OCI-LY3 (cell line): ENCODE results near the gene SGIP1.

Experiments used
- H2AFZ ChIP-seq: fragments of 200-600, 300-600 bp; shearing (Covaris generic); 2 replicates; pipeline ENCODE4 v1.6.0; 2014; ENCODE audit warnings: antibody characterized with exemption, low read depth, low read length
- H3K27ac ChIP-seq: fragments of 200-600, 300-600 bp; sonication (generic); 2 replicates; pipeline ENCODE4 v1.5.1; 2014; ENCODE audit warnings: mild to moderate bottlenecking, low read length, moderate library complexity, mixed read lengths
- H3K27me3 ChIP-seq: fragments of 200-600, 300-600 bp; sonication (generic); 2 replicates; pipeline ENCODE4 v1.6.1; 2014; ENCODE audit warnings: low read depth, low read length, mixed read lengths
- H3K36me3 ChIP-seq: fragments of 200-600, 300-600 bp; sonication (generic); replicated peaks from 2 replicates; pipeline ENCODE3; 2014; ENCODE audit warnings: low read depth, low read length, mixed read lengths
- H3K4me1 ChIP-seq: fragments of 300-600, 200-600 bp; sonication (generic); 2 replicates; pipeline ENCODE4 v1.6.1; 2014; ENCODE audit warnings: low read length, mixed read lengths
- H3K4me2 ChIP-seq: fragments of 200-600, 300-600 bp; sonication (generic); 2 replicates; pipeline ENCODE4 v1.6.1; 2014; ENCODE audit warnings: low read length, mixed read lengths
- H3K4me3 ChIP-seq: fragments of 300-600, 200-600 bp; sonication (generic); 2 replicates; pipeline ENCODE4 v1.5.1; 2014; ENCODE audit warnings: antibody characterized with exemption, mild to moderate bottlenecking, low read length, moderate library complexity
- H3K79me2 ChIP-seq: fragments of 300-600, 200-600 bp; shearing (Covaris generic); 2 replicates; pipeline ENCODE4 v1.6.1; 2014; ENCODE audit warnings: mild to moderate bottlenecking, low read length, mixed read lengths
- H3K9ac ChIP-seq: fragments of 300-600, 200-600 bp; shearing (Covaris generic); 2 replicates; pipeline ENCODE4 v1.6.0; 2014; ENCODE audit warnings: mild to moderate bottlenecking, low read length, moderate library complexity
- H3K9me3 ChIP-seq: fragments of 200-600, 300-600 bp; shearing (Covaris generic); 2 replicates; pipeline ENCODE4 v1.6.1; 2014; ENCODE audit warnings: low read length, mixed read lengths; ENCODE audit not compliant: insufficient read depth
- H4K20me1 ChIP-seq: fragments of 200-600, 300-600 bp; sonication (generic); 2 replicates; pipeline ENCODE4 v1.6.1; 2016; ENCODE audit warnings: low read length, mixed read lengths; ENCODE audit not compliant: insufficient read depth
- EZH2phosphoT487 ChIP-seq: fragments of 200-600 bp; shearing (Covaris generic); IDR thresholded peaks from 2 replicates; pipeline ENCODE4 v1.6.1; 2018; ENCODE audit warnings: antibody characterized with exemption, mixed run types, low read depth
- TF ChIP-seq, protein P1 (sequence below): fragments of 200-600, 300-600 bp; sonication (generic); IDR thresholded peaks from 2 replicates; pipeline ENCODE4 v1.5.1; 2014; ENCODE audit warnings: antibody characterized with exemption, low read length, low read depth

SGIP1 gene

DNA sequence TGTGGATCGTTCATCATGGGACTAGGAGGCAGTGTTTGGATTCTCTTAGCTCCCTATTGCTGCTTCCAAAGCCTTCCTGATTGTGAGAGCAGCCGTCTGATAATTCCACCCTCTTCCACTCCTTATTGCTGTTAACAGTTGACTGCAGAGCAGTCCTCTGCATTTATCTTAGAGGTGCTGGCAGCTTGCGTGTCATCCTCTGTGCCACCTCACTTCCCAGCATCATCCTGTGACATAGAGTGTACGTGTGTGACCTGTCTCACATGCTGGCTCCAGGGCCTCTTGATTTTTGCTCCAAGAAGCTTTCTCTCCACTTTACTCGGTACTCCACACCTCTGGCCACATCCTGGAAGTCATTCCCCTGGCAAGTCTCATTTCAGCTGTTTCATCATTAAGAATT, 165.3 kb downstream of the SGIP1 start:
- no peak for TF ChIP-seq EZH2phosphoT487
- TF ChIP-seq, protein P1, sequence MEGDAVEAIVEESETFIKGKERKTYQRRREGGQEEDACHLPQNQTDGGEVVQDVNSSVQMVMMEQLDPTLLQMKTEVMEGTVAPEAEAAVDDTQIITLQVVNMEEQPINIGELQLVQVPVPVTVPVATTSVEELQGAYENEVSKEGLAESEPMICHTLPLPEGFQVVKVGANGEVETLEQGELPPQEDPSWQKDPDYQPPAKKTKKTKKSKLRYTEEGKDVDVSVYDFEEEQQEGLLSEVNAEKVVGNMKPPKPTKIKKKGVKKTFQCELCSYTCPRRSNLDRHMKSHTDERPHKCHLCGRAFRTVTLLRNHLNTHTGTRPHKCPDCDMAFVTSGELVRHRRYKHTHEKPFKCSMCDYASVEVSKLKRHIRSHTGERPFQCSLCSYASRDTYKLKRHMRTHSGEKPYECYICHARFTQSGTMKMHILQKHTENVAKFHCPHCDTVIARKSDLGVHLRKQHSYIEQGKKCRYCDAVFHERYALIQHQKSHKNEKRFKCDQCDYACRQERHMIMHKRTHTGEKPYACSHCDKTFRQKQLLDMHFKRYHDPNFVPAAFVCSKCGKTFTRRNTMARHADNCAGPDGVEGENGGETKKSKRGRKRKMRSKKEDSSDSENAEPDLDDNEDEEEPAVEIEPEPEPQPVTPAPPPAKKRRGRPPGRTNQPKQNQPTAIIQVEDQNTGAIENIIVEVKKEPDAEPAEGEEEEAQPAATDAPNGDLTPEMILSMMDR: no peak
- no peak overlapping the region for H3K27ac ChIP-seq
- no peaks in the 10 kb centered on the region for H3K79me2 ChIP-seq
- no peak overlapping the region for H3K4me2 ChIP-seq
- no peaks in the 10 kb centered on the region for H3K36me3 ChIP-seq
- no peak overlapping the region for H3K9ac ChIP-seq
- H3K4me3 ChIP-seq: no peak overlapping the region
- H2AFZ ChIP-seq: no peak overlapping the region
- no peaks in the 10 kb centered on the region for H3K9me3 ChIP-seq
- no peaks in the 10 kb centered on the region for H3K27me3 ChIP-seq
- peaks cover 6% of the 10 kb centered on the region for H3K4me1 ChIP-seq
- no peaks in the 10 kb centered on the region for H4K20me1 ChIP-seq

DNA sequence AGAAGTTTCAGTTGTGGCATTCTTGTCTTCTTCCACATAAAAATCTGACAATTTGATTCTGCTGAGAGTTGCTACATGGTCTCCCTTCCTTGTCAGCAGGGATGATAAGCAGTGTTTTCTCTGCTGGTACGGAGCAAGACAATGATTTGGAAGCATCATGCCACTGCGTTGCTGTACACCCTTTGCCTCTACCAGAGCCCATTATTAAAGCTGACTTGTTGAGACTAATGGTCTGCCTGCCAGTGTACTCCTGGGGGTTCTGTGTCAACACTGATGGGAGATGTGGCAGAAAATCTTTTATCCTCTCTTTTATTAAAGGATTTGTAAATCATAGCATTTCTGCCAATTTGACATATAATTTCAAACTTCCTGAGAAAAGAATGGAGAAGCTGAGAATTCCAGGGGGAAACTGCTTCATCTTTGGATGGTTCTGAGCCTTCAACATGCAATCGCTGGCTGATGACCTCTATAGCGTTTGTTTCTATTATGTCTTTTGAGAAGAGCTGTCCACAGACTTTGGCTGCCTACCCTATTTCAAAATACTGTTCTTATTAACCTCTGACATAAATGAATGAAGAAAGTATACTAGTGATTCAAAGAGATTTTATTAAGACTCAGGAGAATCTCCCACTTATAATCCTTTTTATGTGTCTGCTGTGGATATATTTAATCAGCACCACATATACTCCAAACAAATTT, 170.4 kb downstream of the SGIP1 start:
- no peaks in the 10 kb centered on the region for H3K27me3 ChIP-seq
- H3K4me2 ChIP-seq: no peak overlapping the region

DNA sequence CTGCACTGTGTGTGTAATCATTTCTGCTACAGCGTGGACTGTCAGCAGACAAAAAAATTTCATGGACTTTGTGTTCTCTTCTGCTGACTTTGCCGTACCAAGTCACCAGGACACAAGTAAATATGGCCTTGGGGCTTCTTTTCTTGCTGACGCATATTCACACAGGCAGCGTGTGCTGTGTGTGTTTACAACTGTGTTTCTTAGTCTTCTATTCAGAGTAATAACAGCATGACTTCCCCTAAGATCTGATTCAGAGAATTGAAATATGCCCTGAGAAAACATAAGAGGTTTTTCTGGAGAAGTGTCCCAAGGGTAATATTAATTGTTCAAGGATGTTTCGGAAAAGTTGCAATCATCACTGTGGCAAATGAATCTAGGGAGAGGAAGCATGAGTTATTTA, 171.2 kb downstream of the SGIP1 start:
- Histone ChIP-seq H3K4me3 (no peak overlapping the region), H3K36me3 (no peaks in the 10 kb centered on the region), H3K79me2 (no peaks in the 10 kb centered on the region), H2AFZ (no peak overlapping the region), H4K20me1 (no peaks in the 10 kb centered on the region), H3K9me3 (no peaks in the 10 kb centered on the region), H3K4me1 (no peaks in the 10 kb centered on the region), H3K9ac (no peak overlapping the region), H3K4me2 (no peak overlapping the region), H3K27ac (no peak overlapping the region), H3K27me3 (no peaks in the 10 kb centered on the region)
- TF ChIP-seq, protein P1: no peak
- no peak for TF ChIP-seq EZH2phosphoT487

More for the DNA sequence above, 170.4 kb downstream of the SGIP1 start:
- TF ChIP-seq EZH2phosphoT487: no peak
- TF ChIP-seq, protein P1: no peak
- no peaks in the 10 kb centered on the region for H4K20me1 ChIP-seq
- H2AFZ ChIP-seq: no peak overlapping the region
- H3K9me3 ChIP-seq: no peaks in the 10 kb centered on the region
- no peaks in the 10 kb centered on the region for H3K4me1 ChIP-seq
- no peak overlapping the region for H3K4me3 ChIP-seq
- no peaks in the 10 kb centered on the region for H3K79me2 ChIP-seq
- no peaks in the 10 kb centered on the region for H3K36me3 ChIP-seq
- H3K27ac ChIP-seq: no peak overlapping the region
- no peak overlapping the region for H3K9ac ChIP-seq

DNA sequence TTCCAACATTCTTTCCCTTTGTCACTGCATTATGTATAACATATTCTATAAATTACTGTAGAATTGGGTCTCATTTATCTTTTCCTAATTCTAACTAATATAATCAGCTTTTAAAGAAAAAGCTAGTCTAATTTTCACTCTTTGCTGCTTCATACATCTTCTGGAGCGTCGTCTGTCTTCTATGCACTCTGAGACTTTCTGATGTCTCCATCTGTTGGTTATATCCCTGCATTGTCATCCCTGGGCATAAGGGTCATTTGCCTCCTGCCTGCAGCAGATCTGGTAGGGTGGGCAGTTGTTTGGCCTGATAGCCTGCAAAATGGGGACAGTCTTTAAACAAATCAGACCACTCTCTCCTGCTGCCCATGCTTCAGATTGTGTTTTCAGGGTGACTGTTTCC, 177.5 kb downstream of the SGIP1 start:
- no peak for TF ChIP-seq EZH2phosphoT487
- TF ChIP-seq, protein P1: peak; percentile 22; the same call in 1 of the 2 replicates
- Histone ChIP-seq H3K36me3 (no peaks in the 10 kb centered on the region), H3K4me3 (no peak overlapping the region), H3K79me2 (no peaks in the 10 kb centered on the region), H3K9ac (no peak overlapping the region), H3K4me1 (no peaks in the 10 kb centered on the region), H3K9me3 (no peaks in the 10 kb centered on the region), H4K20me1 (no peaks in the 10 kb centered on the region), H3K27ac (no peak overlapping the region), H2AFZ (no peak overlapping the region), H3K4me2 (no peak overlapping the region), H3K27me3 (no peaks in the 10 kb centered on the region)
